Measurements from ENCODE around the gene DPP6. TPM values are rescaled to one million over a fixed set of nuclear protein-coding genes. Genes with fewer than 3 reads are reported as not detected.

Gene DPP6
- total and polyA plus RNA-seq, 9 of the 15 experiments (the other 6 are each of a cell fraction or from before 2014, with no cell fraction given) = not detected

DNA sequence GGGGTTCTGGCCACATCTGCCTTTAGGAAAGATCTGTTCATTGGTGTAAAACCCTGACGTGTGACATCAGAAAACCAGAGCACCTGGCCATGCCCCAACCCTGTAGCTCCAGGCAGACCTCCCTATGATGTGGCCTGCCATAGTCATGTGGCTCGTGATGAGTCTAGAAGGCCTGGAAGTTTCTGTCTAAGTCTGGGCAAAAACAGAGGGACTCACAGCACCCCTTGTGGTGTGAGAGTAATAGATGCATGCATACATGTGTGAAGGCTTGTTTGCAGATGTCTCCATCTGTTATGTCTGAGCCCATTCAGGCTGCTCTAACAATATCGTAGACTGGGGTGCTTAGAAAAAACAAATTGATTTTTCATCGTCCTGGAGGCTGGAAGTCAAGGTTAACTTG lies 641.5 kb downstream of the DPP6 start:
- H3K9ac ChIP-seq (ENCODE audit: insufficient read depth in 1 of 2, low read depth in 2 of 2, low read length in 2 of 2) = no peak overlapping the region
- POLR2A ChIA-PET = interaction anchor here (0.6 kb wide), 1 partner anchor 47 kb away, joined by 3 read pairs; no protein-coding TSS in a partner anchor
- CTCF ChIA-PET (ENCODE audit: low intra/inter-chr PET ratio) = no interaction called here
- H3K36me3 ChIP-seq (ENCODE audit: control insufficient read depth, insufficient read depth, low read length) = no peaks in the 10 kb centered on the region
- FAIRE-seq = peak; percentile 73
- H3K27ac ChIP-seq (ENCODE audit: extremely low read depth, low read depth, low read length) = no peak overlapping the region
- DNase-seq (ENCODE audit: extremely low read depth in 1 of 4, low spot score in 3 of 4) = peak in 2 of 4 experiments; percentile 51 to 52
- no peaks in the 10 kb centered on the region for H3K9me1 ChIP-seq (ENCODE audit: control insufficient read depth, insufficient read depth, low read length)
- no TSS peak for BruUV-seq (replicated peaks)
- WGBS (ENCODE audit: insufficient coverage, low coverage, missing lambda C conversion rate) = 15% methylated on average over 4 of the region's 4 CpGs
- intact Hi-C loops (cut with micrococcal nuclease) = no loop called here
- peaks cover 4 to 5% of the 10 kb centered on the region in 2 experiments; a peak in 4 of 5 replicates for H3K4me1 ChIP-seq (replicated peaks in 1 of 2; ENCODE audit: control insufficient read depth in 2 of 2, insufficient read depth in 2 of 2, low read length in 2 of 2)
- peak; percentile 85 for ATAC-seq
- no peak overlapping the region for H3K4me3 ChIP-seq
- no peaks in the 10 kb centered on the region for H4K20me1 ChIP-seq (replicated peaks; ENCODE audit: control insufficient read depth, insufficient read depth, low read length)
- no peaks in the 10 kb centered on the region for H3K9me3 ChIP-seq (replicated peaks; ENCODE audit: control insufficient read depth, insufficient read depth, low read depth, low read length)
- no peak overlapping the region for H3K4me2 ChIP-seq (ENCODE audit: insufficient read depth, low read length)
- H2AFZ ChIP-seq (ENCODE audit: low read depth, low read length) = peak overlapping the region; percentile 30
- H3K79me2 ChIP-seq (ENCODE audit: control insufficient read depth, insufficient read depth, low read length) = no peaks in the 10 kb centered on the region
- H3K27me3 ChIP-seq (ENCODE audit: control insufficient read depth in 2 of 2, insufficient read depth in 2 of 2, low read length in 2 of 2) = peaks cover 0 to 7% of the 10 kb centered on the region in 2 experiments; a peak in 1 of 5 replicates
- in situ Hi-C loops (cut with MboI) = no loop called here
- TF ChIP-seq POU5F1 (IDR thresholded peaks at IDR 0.05; ENCODE audit: borderline replicate concordance, low read depth, low read length, partially characterized antibody) = no peak
- no peak for TF ChIP-seq GABPA (tag; conservative IDR thresholded peaks at IDR 0.05; ENCODE audit: low read depth)
- TF ChIP-seq, protein P1, sequence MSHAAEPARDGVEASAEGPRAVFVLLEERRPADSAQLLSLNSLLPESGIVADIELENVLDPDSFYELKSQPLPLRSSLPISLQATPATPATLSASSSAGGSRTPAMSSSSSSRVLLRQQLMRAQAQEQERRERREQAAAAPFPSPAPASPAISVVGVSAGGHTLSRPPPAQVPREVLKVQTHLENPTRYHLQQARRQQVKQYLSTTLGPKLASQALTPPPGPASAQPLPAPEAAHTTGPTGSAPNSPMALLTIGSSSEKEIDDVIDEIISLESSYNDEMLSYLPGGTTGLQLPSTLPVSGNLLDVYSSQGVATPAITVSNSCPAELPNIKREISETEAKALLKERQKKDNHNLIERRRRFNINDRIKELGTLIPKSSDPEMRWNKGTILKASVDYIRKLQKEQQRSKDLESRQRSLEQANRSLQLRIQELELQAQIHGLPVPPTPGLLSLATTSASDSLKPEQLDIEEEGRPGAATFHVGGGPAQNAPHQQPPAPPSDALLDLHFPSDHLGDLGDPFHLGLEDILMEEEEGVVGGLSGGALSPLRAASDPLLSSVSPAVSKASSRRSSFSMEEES (CRISPR knock-in tag; IDR thresholded peaks at IDR 0.05) = no peak
- no peak for TF ChIP-seq MYBL2 (IDR thresholded peaks at IDR 0.05; ENCODE audit: low read depth)
- no peak for TF ChIP-seq MYBL2 (CRISPR knock-in tag; IDR thresholded peaks at IDR 0.05; ENCODE audit: borderline replicate concordance)
- TF ChIP-seq, protein P2, sequence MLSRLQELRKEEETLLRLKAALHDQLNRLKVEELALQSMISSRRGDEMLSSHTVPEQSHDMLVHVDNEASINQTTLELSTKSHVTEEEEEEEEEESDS (CRISPR knock-in tag; IDR thresholded peaks at IDR 0.05) = no peak
- no peak for TF ChIP-seq BCOR (IDR thresholded peaks at IDR 0.05)
- no peak for TF ChIP-seq ETV1 (tag; conservative IDR thresholded peaks at IDR 0.05; ENCODE audit: low read depth)
- TF ChIP-seq, protein P3, sequence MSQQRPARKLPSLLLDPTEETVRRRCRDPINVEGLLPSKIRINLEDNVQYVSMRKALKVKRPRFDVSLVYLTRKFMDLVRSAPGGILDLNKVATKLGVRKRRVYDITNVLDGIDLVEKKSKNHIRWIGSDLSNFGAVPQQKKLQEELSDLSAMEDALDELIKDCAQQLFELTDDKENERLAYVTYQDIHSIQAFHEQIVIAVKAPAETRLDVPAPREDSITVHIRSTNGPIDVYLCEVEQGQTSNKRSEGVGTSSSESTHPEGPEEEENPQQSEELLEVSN (IDR thresholded peaks at IDR 0.05; ENCODE audit: borderline replicate concordance in 1 of 2, extremely low read depth in 1 of 2, insufficient read depth in 1 of 2, insufficient read length in 1 of 2, low read depth in 1 of 2, low read length in 1 of 2, poor library complexity in 1 of 2, severe bottlenecking in 1 of 2) = peak in 1 of 2 experiments; percentile 6
- no peak for TF ChIP-seq PHB2 (IDR thresholded peaks at IDR 0.05; ENCODE audit: low read depth)
- TF ChIP-seq ZC3H11A (IDR thresholded peaks at IDR 0.05; ENCODE audit: low read depth, low read length) = no peak
- TF ChIP-seq, protein P4, sequence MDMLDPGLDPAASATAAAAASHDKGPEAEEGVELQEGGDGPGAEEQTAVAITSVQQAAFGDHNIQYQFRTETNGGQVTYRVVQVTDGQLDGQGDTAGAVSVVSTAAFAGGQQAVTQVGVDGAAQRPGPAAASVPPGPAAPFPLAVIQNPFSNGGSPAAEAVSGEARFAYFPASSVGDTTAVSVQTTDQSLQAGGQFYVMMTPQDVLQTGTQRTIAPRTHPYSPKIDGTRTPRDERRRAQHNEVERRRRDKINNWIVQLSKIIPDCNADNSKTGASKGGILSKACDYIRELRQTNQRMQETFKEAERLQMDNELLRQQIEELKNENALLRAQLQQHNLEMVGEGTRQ (CRISPR knock-in tag; IDR thresholded peaks at IDR 0.05) = no peak
- no peak for TF ChIP-seq ZC3H8 (IDR thresholded peaks at IDR 0.05)
- TF ChIP-seq MTA3 (IDR thresholded peaks at IDR 0.05; ENCODE audit: borderline replicate concordance) = no peak
- no peak for TF ChIP-seq ATF1 (CRISPR knock-in tag; IDR thresholded peaks at IDR 0.05)
- no peak for TF ChIP-seq ATF1 (tag; IDR thresholded peaks at IDR 0.05)
- no peak for TF ChIP-seq ZBTB8A (IDR thresholded peaks at IDR 0.05; ENCODE audit: partially characterized antibody)
- no peak for TF ChIP-seq CBFA2T3 (IDR thresholded peaks at IDR 0.05)
- no peak for TF ChIP-seq RBFOX2 (IDR thresholded peaks at IDR 0.05; ENCODE audit: low read depth, low read length)
- TF ChIP-seq U2AF1 (optimal IDR thresholded peaks at IDR 0.05; ENCODE audit: low read depth, low read length) = no peak
- TF ChIP-seq ZNF75A (CRISPR knock-in tag; IDR thresholded peaks at IDR 0.05) = no peak
- TF ChIP-seq BHLHE40 (IDR thresholded peaks at IDR 0.05; ENCODE audit: low read length) = 0 out of 2 replicates have a peak, but pooled peaks have one; percentile 12
